ENCODE measurements around the gene TMEM192. TPM values are rescaled to one million over a fixed set of nuclear protein-coding genes. Genes with fewer than 3 reads are reported as not detected.
A peak's percentile ranks its signal among the peaks of the same experiment; 100 is the strongest.
"Not testable (repeated sequence)": the region's sequence is repeated elsewhere in the genome, so short reads cannot be mapped to it uniquely, and the experiment has no call there.

TMEM192 gene
- polyA plus RNA-seq, 4 donors: 25.7 to 36.4 (median 32.0) TPM

GRCh38 chr4:165095291-165095690 lies 17.4 kb downstream of the TMEM192 start:
- no peak for DNase-seq (ENCODE audit: low read depth in 4 of 4, low spot score in 2 of 4)

GRCh38 chr4:165094873-165095272 lies 17.8 kb downstream of the TMEM192 start:
- no peak for DNase-seq (ENCODE audit: low read depth in 4 of 4, low spot score in 2 of 4)

GRCh38 chr4:165092187-165092586 lies 20.5 kb downstream of the TMEM192 start:
- DNase-seq (ENCODE audit: low read depth in 4 of 4, low spot score in 2 of 4): not testable (repeated sequence)

- DNase-seq (ENCODE audit: low read depth in 4 of 4, low spot score in 2 of 4): no peak
These were observed 24.3 kb downstream of the TMEM192 start for GRCh38 chr4:165088366-165088765.

- DNase-seq (ENCODE audit: low read depth in 4 of 4, low spot score in 2 of 4): no peak
These were observed 26.7 kb downstream of the TMEM192 start for GRCh38 chr4:165085946-165086345.

- not testable (repeated sequence) for DNase-seq (ENCODE audit: low read depth in 4 of 4, low spot score in 2 of 4)
These were observed 27.9 kb downstream of the TMEM192 start for GRCh38 chr4:165084787-165085186.

GRCh38 chr4:165079476-165079875 lies 33.2 kb downstream of the TMEM192 start:
- DNase-seq (ENCODE audit: low read depth in 4 of 4, low spot score in 2 of 4): peak in 1 of 4 donors; percentile 13

- no peak for DNase-seq (ENCODE audit: low read depth in 4 of 4, low spot score in 2 of 4)
These were observed 35.6 kb downstream of the TMEM192 start for GRCh38 chr4:165077034-165077578.

GRCh38 chr4:165073346-165073745 lies 39.3 kb downstream of the TMEM192 start:
- not testable (repeated sequence) for DNase-seq (ENCODE audit: low read depth in 4 of 4, low spot score in 2 of 4)

- no peak for DNase-seq (ENCODE audit: low read depth in 4 of 4, low spot score in 2 of 4)
These were observed 42.1 kb downstream of the TMEM192 start for GRCh38 chr4:165070560-165070959.

- DNase-seq (ENCODE audit: low read depth in 4 of 4, low spot score in 2 of 4): no peak
These were observed 51.7 kb downstream of the TMEM192 start for GRCh38 chr4:165060938-165061337.

- DNase-seq (ENCODE audit: low read depth in 4 of 4, low spot score in 2 of 4): no peak
These were observed 53.3 kb downstream of the TMEM192 start for GRCh38 chr4:165059386-165059785.

- no peak for DNase-seq (ENCODE audit: low read depth in 4 of 4, low spot score in 2 of 4)
These were observed 54.0 kb downstream of the TMEM192 start for GRCh38 chr4:165058666-165059065.

- DNase-seq (ENCODE audit: low read depth in 4 of 4, low spot score in 2 of 4): no peak
These were observed 57.1 kb downstream of the TMEM192 start for GRCh38 chr4:165055601-165056000.

- DNase-seq (ENCODE audit: low read depth in 4 of 4, low spot score in 2 of 4): no peak
These were observed 59.0 kb downstream of the TMEM192 start, which contains the start of gene TRIM75 for GRCh38 chr4:165053645-165054044. TRIM75 (plus strand) TSS chr4:165053866; CDS start chr4:165059148, 5,282 bp downstream.

- DNase-seq (ENCODE audit: low read depth in 4 of 4, low spot score in 2 of 4): no peak
These were observed 60.0 kb downstream of the TMEM192 start for GRCh38 chr4:165052627-165053026.

- no peak for DNase-seq (ENCODE audit: low read depth in 4 of 4, low spot score in 2 of 4)
These were observed 64.5 kb downstream of the TMEM192 start for GRCh38 chr4:165048170-165048569.

GRCh38 chr4:165031436-165032211 lies 81.0 kb downstream of the TMEM192 start, which contains the start of gene TRIM60:
TRIM60 (plus strand) TSS chr4:165031999; CDS start chr4:165040073, 8,074 bp downstream.
- no peak for DNase-seq (ENCODE audit: low read depth in 4 of 4, low spot score in 2 of 4)

GRCh38 chr4:165027762-165028402 lies 84.8 kb downstream of the TMEM192 start:
- no peak for DNase-seq (ENCODE audit: low read depth in 4 of 4, low spot score in 2 of 4)

GRCh38 chr4:165025782-165026181 lies 86.9 kb downstream of the TMEM192 start:
- not testable (repeated sequence) for DNase-seq (ENCODE audit: low read depth in 4 of 4, low spot score in 2 of 4)

All from left renal cortex interstitium (tissue), 4 donors.